OCI-LY7 (cell line): ENCODE measurements around the gene BICC1.

ENCODE experiments used
- CTCF ChIP-seq: fragments of 200-600 bp; sonication (generic); conservative IDR thresholded peaks from 2 replicates; pipeline ENCODE4 v1.5.1; 2014; ENCODE audit warnings: mild to moderate bottlenecking, antibody characterized with exemption, low read length, moderate library complexity, mixed read lengths
- EZH2phosphoT487 ChIP-seq: fragments of 200-600 bp; sonication (generic); IDR thresholded peaks from 2 replicates; pipeline ENCODE4 v1.6.1; 2018; ENCODE audit warnings: low read depth, borderline replicate concordance, mild to moderate bottlenecking, mixed run types, antibody characterized with exemption, low read length, moderate library complexity, mixed read lengths

GRCh38 chr10:58516119-58516518, 3.4 kb downstream of the BICC1 start:
- no peak for TF ChIP-seq CTCF
- TF ChIP-seq EZH2phosphoT487 = no peak
